ENCODE data around the gene SDE2. TPM values are rescaled to one million over a fixed set of nuclear protein-coding genes. Genes with fewer than 3 reads are reported as not detected.
A peak's percentile ranks its signal among the peaks of the same experiment; 100 is the strongest.
"Not testable (repeated sequence)": the region's sequence is repeated elsewhere in the genome, so short reads cannot be mapped to it uniquely, and the experiment has no call there.

The SDE2 gene
- total and polyA plus RNA-seq, 4 donors, result 15.4 to 44.2 (median 18.0) TPM

- H3K36me3 ChIP-seq (ENCODE audit: control insufficient read depth, insufficient read depth, low read length); H3K4me3 ChIP-seq (ENCODE audit: low read depth, low read length); H3K27ac ChIP-seq (ENCODE audit: low read depth, low read length); H3K27me3 ChIP-seq (ENCODE audit: control insufficient read depth, insufficient read depth, low read length); H3K9me3 ChIP-seq (ENCODE audit: control insufficient read depth, insufficient read depth, low read length); DNase-seq (ENCODE audit: low read depth in 4 of 6, low spot score in 6 of 6): not testable (repeated sequence)
- 94% methylated on average over 7 of the region's 21 CpGs for WGBS (ENCODE audit: insufficient coverage)
- H3K4me1 ChIP-seq (ENCODE audit: control insufficient read depth, insufficient read depth, low read length), result peaks cover 21% of the 10 kb centered on the region
Measured at GRCh38 chr1:226000493-226001081, 1.4 kb upstream of the SDE2 start.

GRCh38 chr1:225999912-226000337 is 782 bp upstream of the SDE2 start:
- H3K9me3 ChIP-seq (ENCODE audit: control insufficient read depth, insufficient read depth, low read length), result no peaks in the 10 kb centered on the region
- H3K4me3 ChIP-seq (ENCODE audit: low read depth, low read length), result peak overlapping the region; percentile 90
- 17% methylated on average over 5 of the region's 10 CpGs for WGBS (ENCODE audit: insufficient coverage)
- peak overlapping the region; percentile 94 for H3K27ac ChIP-seq (ENCODE audit: low read depth, low read length)
- peaks cover 6% of the 10 kb centered on the region for H3K36me3 ChIP-seq (ENCODE audit: control insufficient read depth, insufficient read depth, low read length)
- peak in 1 of 6 donors; percentile 85 for DNase-seq (ENCODE audit: low read depth in 4 of 6, low spot score in 6 of 6)
- no peaks in the 10 kb centered on the region for H3K27me3 ChIP-seq (ENCODE audit: control insufficient read depth, insufficient read depth, low read length)
- H3K4me1 ChIP-seq (ENCODE audit: control insufficient read depth, insufficient read depth, low read length), result peaks cover 21% of the 10 kb centered on the region

GRCh38 chr1:225998560-225999226 is 450 bp downstream of the SDE2 start:
- H3K9me3 ChIP-seq (ENCODE audit: control insufficient read depth, insufficient read depth, low read length), result no peaks in the 10 kb centered on the region
- H3K36me3 ChIP-seq (ENCODE audit: control insufficient read depth, insufficient read depth, low read length), result peaks cover 15% of the 10 kb centered on the region
- H3K4me1 ChIP-seq (ENCODE audit: control insufficient read depth, insufficient read depth, low read length), result peaks cover 21% of the 10 kb centered on the region
- peak overlapping the region; percentile 90 for H3K4me3 ChIP-seq (ENCODE audit: low read depth, low read length)
- DNase-seq (ENCODE audit: low read depth in 4 of 6, low spot score in 6 of 6), result peak in 1 of 6 donors; percentile 15
- H3K27ac ChIP-seq (ENCODE audit: low read depth, low read length), result peak overlapping the region; percentile 94
- no peaks in the 10 kb centered on the region for H3K27me3 ChIP-seq (ENCODE audit: control insufficient read depth, insufficient read depth, low read length)
- 0% methylated on average over 12 of the region's 19 CpGs for WGBS (ENCODE audit: insufficient coverage)

DNA sequence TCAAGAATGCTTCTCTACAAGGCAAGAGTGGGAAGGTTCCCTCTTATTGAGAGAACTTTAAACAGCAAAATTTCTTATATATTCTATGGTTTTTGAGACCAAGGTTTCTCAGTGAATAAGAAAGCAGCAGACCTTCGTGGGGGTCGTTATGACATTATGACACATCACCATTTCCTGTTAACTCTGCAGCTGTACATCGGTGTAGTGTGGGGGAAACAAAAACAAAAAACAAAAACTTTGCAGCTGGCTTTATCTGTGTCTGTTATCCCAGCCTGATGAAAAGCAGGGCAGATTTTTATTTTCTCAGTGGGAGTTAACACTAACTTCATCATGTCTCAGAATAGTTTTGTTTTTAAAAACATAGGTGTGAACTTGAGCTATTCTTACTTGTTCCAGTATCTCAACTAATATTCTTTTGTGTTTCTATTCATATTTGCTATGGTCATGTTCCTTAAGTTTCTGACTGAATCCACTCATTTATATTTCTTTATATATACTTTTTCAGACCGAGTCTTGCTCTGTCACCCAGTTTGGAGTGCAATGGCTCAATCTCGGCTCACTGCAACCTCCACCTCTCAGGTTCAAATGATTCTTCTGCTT is 2.1 kb downstream of the SDE2 start:
- no peaks in the 10 kb centered on the region for H3K9me3 ChIP-seq (ENCODE audit: control insufficient read depth, insufficient read depth, low read length)
- peaks cover 18% of the 10 kb centered on the region for H3K4me1 ChIP-seq (ENCODE audit: control insufficient read depth, insufficient read depth, low read length)
- no peaks in the 10 kb centered on the region for H3K27me3 ChIP-seq (ENCODE audit: control insufficient read depth, insufficient read depth, low read length)
- DNase-seq (ENCODE audit: low read depth in 4 of 6, low spot score in 6 of 6), result no peak
- H3K36me3 ChIP-seq (ENCODE audit: control insufficient read depth, insufficient read depth, low read length), result peaks cover 25% of the 10 kb centered on the region
- 94% methylated on average over 2 of the region's 5 CpGs for WGBS (ENCODE audit: insufficient coverage)
- no peak overlapping the region for H3K4me3 ChIP-seq (ENCODE audit: low read depth, low read length)
- no peak overlapping the region for H3K27ac ChIP-seq (ENCODE audit: low read depth, low read length)

DNA sequence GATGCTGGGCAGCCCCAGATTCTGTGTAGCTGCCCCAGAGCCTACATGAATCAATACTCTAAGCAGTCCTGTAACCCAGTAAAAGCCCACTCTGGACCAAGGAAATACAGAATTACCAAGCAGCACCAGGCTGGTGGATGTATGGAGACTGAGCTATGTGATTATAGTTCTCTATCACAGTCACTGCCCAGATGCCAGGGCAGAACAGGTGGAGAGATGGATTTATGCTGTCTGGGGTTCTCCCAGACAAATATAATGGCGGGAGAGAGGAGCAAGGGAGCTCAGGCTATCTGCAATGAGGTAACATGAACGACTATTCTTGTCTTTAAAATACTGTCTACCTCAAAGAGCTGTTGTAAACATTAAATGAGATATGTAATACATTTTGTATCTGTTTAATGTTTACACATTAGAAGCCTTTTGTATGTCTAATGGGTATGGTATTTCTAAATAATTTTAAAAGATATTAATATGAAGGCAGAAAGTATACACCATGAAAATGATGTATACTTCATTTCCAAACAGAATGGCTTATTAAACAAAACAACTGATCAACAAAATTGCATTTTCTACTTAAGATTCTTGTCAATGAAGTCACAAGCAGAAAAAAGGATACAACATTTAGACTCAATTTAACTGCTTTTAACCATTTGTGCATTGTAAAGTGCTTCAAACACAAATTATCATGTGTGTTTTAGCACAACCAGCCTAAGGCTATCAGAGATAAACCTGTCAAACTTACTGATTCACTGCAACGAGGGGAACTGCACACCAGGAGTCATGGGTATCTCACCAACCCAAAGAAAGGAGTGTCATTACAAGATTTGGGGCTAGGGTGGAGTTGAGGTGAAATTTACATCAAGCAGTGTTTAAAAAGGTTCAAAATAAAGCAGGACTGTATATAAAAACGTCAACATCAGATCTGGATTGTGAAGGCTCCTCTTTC is 3.0 kb downstream of the SDE2 start:
- Histone ChIP-seq H3K4me1 (ENCODE audit: control insufficient read depth, insufficient read depth, low read length) (peaks cover 18% of the 10 kb centered on the region), H3K4me3 (ENCODE audit: low read depth, low read length) (no peak overlapping the region), H3K27ac (ENCODE audit: low read depth, low read length) (no peak overlapping the region), H3K27me3 (ENCODE audit: control insufficient read depth, insufficient read depth, low read length) (no peaks in the 10 kb centered on the region), H3K9me3 (ENCODE audit: control insufficient read depth, insufficient read depth, low read length) (no peaks in the 10 kb centered on the region), H3K36me3 (ENCODE audit: control insufficient read depth, insufficient read depth, low read length) (peaks cover 29% of the 10 kb centered on the region)
- WGBS (ENCODE audit: insufficient coverage), result 100% methylated on average over 1 of the region's 4 CpGs
- no peak for DNase-seq (ENCODE audit: low read depth in 4 of 6, low spot score in 6 of 6)

GRCh38 chr1:225990705-225991464 is 8.3 kb downstream of the SDE2 start:
- H3K27me3 ChIP-seq (ENCODE audit: control insufficient read depth, insufficient read depth, low read length), result no peaks in the 10 kb centered on the region
- H3K4me3 ChIP-seq (ENCODE audit: low read depth, low read length), result no peak overlapping the region
- H3K9me3 ChIP-seq (ENCODE audit: control insufficient read depth, insufficient read depth, low read length), result no peaks in the 10 kb centered on the region
- H3K27ac ChIP-seq (ENCODE audit: low read depth, low read length), result no peak overlapping the region
- peaks cover 49% of the 10 kb centered on the region for H3K36me3 ChIP-seq (ENCODE audit: control insufficient read depth, insufficient read depth, low read length)
- no peaks in the 10 kb centered on the region for H3K4me1 ChIP-seq (ENCODE audit: control insufficient read depth, insufficient read depth, low read length)
- no peak for DNase-seq (ENCODE audit: low read depth in 4 of 6, low spot score in 6 of 6)
- 100% methylated on average over 1 of the region's 5 CpGs for WGBS (ENCODE audit: insufficient coverage)

DNA sequence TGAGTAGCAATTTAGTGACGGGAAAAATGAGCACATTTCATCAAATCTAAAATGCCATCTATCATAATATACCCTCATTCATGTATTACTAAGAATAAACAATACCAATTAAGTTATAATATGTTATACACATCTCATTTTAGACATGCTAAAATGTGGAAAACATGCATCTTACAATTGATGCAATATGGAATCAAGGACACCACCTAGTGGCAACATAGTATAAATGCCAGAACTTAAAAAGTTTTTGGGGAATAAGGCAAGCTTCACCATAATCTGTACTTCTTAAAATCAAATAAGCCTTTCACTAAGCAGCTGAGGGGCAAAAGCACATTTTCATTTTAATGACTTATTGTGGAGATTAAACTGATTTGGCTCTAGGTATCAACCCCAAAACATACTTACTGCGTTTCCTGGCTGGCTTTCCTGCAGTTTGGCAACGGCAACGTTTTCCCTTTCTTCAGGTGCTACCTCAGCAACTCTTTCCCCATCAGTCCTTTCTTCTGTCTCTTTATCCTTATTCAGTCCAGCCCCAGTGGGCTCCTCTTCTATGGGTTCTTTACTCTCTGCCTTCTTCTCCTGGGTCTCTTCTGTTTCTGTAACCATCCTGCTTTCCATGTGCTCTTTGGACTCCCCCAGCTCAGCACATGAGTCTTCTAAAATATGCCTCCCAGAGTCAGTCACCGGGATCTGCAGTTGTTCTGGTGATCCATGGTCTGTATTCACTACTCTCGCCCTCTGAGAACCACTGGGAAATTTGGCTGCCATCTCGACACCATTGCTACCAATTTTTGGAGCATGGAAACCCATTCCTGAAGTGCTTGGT is 11.4 kb downstream of the SDE2 start:
- no peak overlapping the region for H3K27ac ChIP-seq (ENCODE audit: low read depth, low read length)
- DNase-seq (ENCODE audit: low read depth in 4 of 6, low spot score in 6 of 6), result peak in 2 of 6 donors; percentile 65 to 83
- no peaks in the 10 kb centered on the region for H3K27me3 ChIP-seq (ENCODE audit: control insufficient read depth, insufficient read depth, low read length)
- no peaks in the 10 kb centered on the region for H3K4me1 ChIP-seq (ENCODE audit: control insufficient read depth, insufficient read depth, low read length)
- whole genome bisulfite sequencing (ENCODE audit: insufficient coverage), result 82% methylated on average over 6 of the region's 7 CpGs
- H3K9me3 ChIP-seq (ENCODE audit: control insufficient read depth, insufficient read depth, low read length), result no peaks in the 10 kb centered on the region
- H3K36me3 ChIP-seq (ENCODE audit: control insufficient read depth, insufficient read depth, low read length), result peaks cover 48% of the 10 kb centered on the region
- no peak overlapping the region for H3K4me3 ChIP-seq (ENCODE audit: low read depth, low read length)

GRCh38 chr1:225981714-225982113 is 17.4 kb downstream of the SDE2 start:
- WGBS (ENCODE audit: insufficient coverage), result 100% methylated on average over 2 of the region's 3 CpGs
- Histone ChIP-seq H3K36me3 (ENCODE audit: control insufficient read depth, insufficient read depth, low read length) (peaks cover 34% of the 10 kb centered on the region), H3K27ac (ENCODE audit: low read depth, low read length) (no peak overlapping the region), H3K4me3 (ENCODE audit: low read depth, low read length) (no peak overlapping the region), H3K4me1 (ENCODE audit: control insufficient read depth, insufficient read depth, low read length) (no peaks in the 10 kb centered on the region), H3K9me3 (ENCODE audit: control insufficient read depth, insufficient read depth, low read length) (peaks cover 2% of the 10 kb centered on the region), H3K27me3 (ENCODE audit: control insufficient read depth, insufficient read depth, low read length) (no peaks in the 10 kb centered on the region)
- no peak for DNase-seq (ENCODE audit: low read depth in 4 of 6, low spot score in 6 of 6)

Measured in spinal cord (tissue), 10 donors.